Stomach (tissue), 4 donors: ENCODE data around the gene LIN28B.

Experiments
- EP300 ChIP-seq: sonication (generic); formaldehyde crosslinking; IDR thresholded peaks from one replicate; pipeline ENCODE4 v1.6.1; 2017; ENCODE audit warnings: antibody characterized with exemption
- POLR2A ChIP-seq, 4 donors: fragments of 450-650 bp; IDR thresholded peaks; one replicate each; pipeline ENCODE4 v1.6.1; 2016; ENCODE audit warnings: antibody characterized with exemption in 4 of 4, control low read depth in 2 of 4, mild to moderate bottlenecking in 1 of 4, moderate library complexity in 1 of 4
- POLR2AphosphoS5 ChIP-seq, 3 donors: sonication (generic); formaldehyde crosslinking; IDR thresholded peaks; one replicate each; pipeline ENCODE4 v1.6.1; 2016; ENCODE audit warnings: antibody characterized with exemption in 3 of 3
- TF ChIP-seq, protein P1 (sequence below), 7 experiments: fragments of 450-650 bp in 4 of 7; fragments of 200-600 bp in 3 of 7; sonication (generic) in 3 of 7; IDR thresholded peaks; one replicate each; pipeline ENCODE4 v1.5.1; 2016 to 2019; ENCODE audit warnings: antibody characterized with exemption in 7 of 7, control low read depth in 2 of 7, mild to moderate bottlenecking in 1 of 7

DNA sequence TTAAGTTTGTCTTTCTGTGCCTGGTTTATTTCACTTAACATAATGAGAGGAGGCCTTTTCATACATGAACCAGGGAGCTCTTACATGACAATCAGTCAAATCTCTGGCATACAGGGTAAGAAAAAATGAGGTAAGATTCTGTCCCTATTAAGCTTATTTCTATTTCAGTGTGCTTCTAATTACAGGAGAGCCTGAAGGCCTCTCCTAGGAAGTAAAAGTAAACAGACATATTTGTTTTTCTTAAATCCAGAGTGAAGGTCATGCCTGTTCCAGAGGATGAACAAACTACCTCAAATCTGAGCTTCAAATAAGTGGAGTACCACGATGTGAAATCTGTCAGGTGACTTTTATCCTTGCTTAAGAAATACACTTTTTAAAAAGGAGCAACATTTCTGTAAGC is 150.3 kb downstream of the LIN28B start:
- TF ChIP-seq POLR2AphosphoS5 (IDR thresholded peaks at IDR 0.05), result no peak
- TF ChIP-seq EP300, result no peak
- TF ChIP-seq, protein P1, sequence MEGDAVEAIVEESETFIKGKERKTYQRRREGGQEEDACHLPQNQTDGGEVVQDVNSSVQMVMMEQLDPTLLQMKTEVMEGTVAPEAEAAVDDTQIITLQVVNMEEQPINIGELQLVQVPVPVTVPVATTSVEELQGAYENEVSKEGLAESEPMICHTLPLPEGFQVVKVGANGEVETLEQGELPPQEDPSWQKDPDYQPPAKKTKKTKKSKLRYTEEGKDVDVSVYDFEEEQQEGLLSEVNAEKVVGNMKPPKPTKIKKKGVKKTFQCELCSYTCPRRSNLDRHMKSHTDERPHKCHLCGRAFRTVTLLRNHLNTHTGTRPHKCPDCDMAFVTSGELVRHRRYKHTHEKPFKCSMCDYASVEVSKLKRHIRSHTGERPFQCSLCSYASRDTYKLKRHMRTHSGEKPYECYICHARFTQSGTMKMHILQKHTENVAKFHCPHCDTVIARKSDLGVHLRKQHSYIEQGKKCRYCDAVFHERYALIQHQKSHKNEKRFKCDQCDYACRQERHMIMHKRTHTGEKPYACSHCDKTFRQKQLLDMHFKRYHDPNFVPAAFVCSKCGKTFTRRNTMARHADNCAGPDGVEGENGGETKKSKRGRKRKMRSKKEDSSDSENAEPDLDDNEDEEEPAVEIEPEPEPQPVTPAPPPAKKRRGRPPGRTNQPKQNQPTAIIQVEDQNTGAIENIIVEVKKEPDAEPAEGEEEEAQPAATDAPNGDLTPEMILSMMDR (IDR thresholded peaks at IDR 0.05), result no peak
- no peak for TF ChIP-seq POLR2A (IDR thresholded peaks at IDR 0.05)
